Mesodermal cell (in vitro differentiated cells): ENCODE measurements around the gene RTCA. TPM values are rescaled to one million over a fixed set of nuclear protein-coding genes. Genes with fewer than 3 reads are reported as not detected.
"Not testable (repeated sequence)": the region's sequence is repeated elsewhere in the genome, so short reads cannot be mapped to it uniquely, and the experiment has no call there.

Experiments used
- H3K27ac ChIP-seq: 2 replicates; pipeline ENCODE4 v1.7.0; 2013; ENCODE audit warnings: mild to moderate bottlenecking, low read depth, low read length, moderate library complexity; ENCODE audit not compliant: severe bottlenecking
- H3K36me3 ChIP-seq: 2 replicates; pipeline ENCODE4 v1.7.1; 2013; ENCODE audit warnings: mild to moderate bottlenecking, low read length, moderate library complexity; ENCODE audit not compliant: control insufficient read depth, insufficient read depth
- H3K4me1 ChIP-seq: one replicate; pipeline ENCODE4 v1.7.1; 2013; ENCODE audit warnings: mild to moderate bottlenecking, low read length; ENCODE audit not compliant: insufficient read depth, control insufficient read depth, poor library complexity, severe bottlenecking
- H3K4me3 ChIP-seq: 2 replicates; pipeline ENCODE4 v1.7.0; 2013; ENCODE audit warnings: low read length, control low read depth, mild to moderate bottlenecking; ENCODE audit not compliant: insufficient read depth, poor library complexity, severe bottlenecking; ENCODE audit errors: extremely low read depth
- H3K9me3 ChIP-seq: 2 replicates; pipeline ENCODE4 v1.7.1; 2013; ENCODE audit warnings: mild to moderate bottlenecking, low read length, moderate library complexity; ENCODE audit not compliant: control insufficient read depth
- WGBS, 2 experiments: methylation state at CpG; one replicate each; pipeline ENCODE4 v1.1.5; 2013; ENCODE audit warnings: missing lambda C conversion rate in 2 of 2; ENCODE audit not compliant: insufficient coverage in 2 of 2; 5-methylcytosine and 5-hydroxymethylcytosine counted together
- polyA plus RNA-seq, 2 experiments: library from polyadenylated mRNA; stranded (reverse); fragments of 50-300 nt; gene quantifications; one replicate each; pipeline ENCODE4 v1.2.3, GENCODE V29; 2013

Gene RTCA
- 36.1 TPM for polyA plus RNA-seq (2013, experiment 1 of 2)
- 40.2 TPM for polyA plus RNA-seq (2013, experiment 2 of 2)

- Histone ChIP-seq H3K27ac (peak within 1 kb of the TSS; percentile 39), H3K4me1 (no peaks in the 10 kb centered on the region), H3K4me3 (peak within 1 kb of the TSS; percentile 99), H3K9me3 (peaks cover 6% of the 10 kb centered on the region), H3K36me3 (peaks cover 39% of the 10 kb centered on the region)
- WGBS, 2 experiments, result 0 to 1% methylated on average over 34 to 38 of the region's 53 CpGs
These were observed at the start of gene RTCA for GRCh38 chr1:100265931-100266740. Gene RTCA, plus strand, starts transcription at chr1:100266216. Its CDS starts 160 bp downstream, at chr1:100266376.

GRCh38 chr1:100217834-100218233, 48.2 kb upstream of the RTCA start:
- Histone ChIP-seq H3K36me3 (peaks cover 47% of the 10 kb centered on the region), H3K4me1 (no peaks in the 10 kb centered on the region), H3K4me3 (no peak overlapping the region), H3K9me3 (no peaks in the 10 kb centered on the region), H3K27ac (no peak overlapping the region)
- WGBS, 2 experiments, result 73 to 100% methylated on average over 2 of the region's 2 CpGs

GRCh38 chr1:100219457-100219856, 46.6 kb upstream of the RTCA start:
- H3K4me3 ChIP-seq, result no peak overlapping the region
- no peaks in the 10 kb centered on the region for H3K4me1 ChIP-seq
- H3K27ac ChIP-seq, result no peak overlapping the region
- WGBS, 2 experiments, result 88 to 100% methylated on average over 1 to 2 of the region's 6 CpGs
- H3K36me3 ChIP-seq, result peaks cover 37% of the 10 kb centered on the region
- no peaks in the 10 kb centered on the region for H3K9me3 ChIP-seq

- no peak overlapping the region for H3K4me3 ChIP-seq
- H3K9me3 ChIP-seq, result no peaks in the 10 kb centered on the region
- WGBS, 2 experiments, result no CpG with 5 or more reads among the region's 2 CpGs
- no peaks in the 10 kb centered on the region for H3K4me1 ChIP-seq
- peaks cover 34% of the 10 kb centered on the region for H3K36me3 ChIP-seq
- H3K27ac ChIP-seq, result no peak overlapping the region
These were observed 46.1 kb upstream of the RTCA start for GRCh38 chr1:100219883-100220282.

DNA sequence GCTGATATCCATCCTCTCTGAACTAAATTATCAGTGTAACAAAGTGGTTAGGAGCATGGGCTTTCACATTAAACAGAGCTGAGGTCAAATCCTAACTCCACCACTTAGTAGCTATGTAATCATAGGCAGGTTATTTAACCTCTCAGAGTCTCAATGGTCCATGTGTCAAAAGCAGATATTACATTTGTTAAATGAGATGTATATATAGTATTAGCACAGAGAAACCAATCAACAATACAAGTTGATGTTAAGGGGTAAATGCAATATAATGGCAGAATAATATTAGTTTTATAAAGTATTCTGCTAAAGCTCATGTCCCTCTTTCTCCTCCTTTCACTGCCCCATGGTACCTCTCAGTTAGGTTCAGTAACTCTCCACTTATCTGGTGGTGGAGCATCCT, 43.6 kb upstream of the RTCA start:
- H3K27ac ChIP-seq, result no peak overlapping the region

DNA sequence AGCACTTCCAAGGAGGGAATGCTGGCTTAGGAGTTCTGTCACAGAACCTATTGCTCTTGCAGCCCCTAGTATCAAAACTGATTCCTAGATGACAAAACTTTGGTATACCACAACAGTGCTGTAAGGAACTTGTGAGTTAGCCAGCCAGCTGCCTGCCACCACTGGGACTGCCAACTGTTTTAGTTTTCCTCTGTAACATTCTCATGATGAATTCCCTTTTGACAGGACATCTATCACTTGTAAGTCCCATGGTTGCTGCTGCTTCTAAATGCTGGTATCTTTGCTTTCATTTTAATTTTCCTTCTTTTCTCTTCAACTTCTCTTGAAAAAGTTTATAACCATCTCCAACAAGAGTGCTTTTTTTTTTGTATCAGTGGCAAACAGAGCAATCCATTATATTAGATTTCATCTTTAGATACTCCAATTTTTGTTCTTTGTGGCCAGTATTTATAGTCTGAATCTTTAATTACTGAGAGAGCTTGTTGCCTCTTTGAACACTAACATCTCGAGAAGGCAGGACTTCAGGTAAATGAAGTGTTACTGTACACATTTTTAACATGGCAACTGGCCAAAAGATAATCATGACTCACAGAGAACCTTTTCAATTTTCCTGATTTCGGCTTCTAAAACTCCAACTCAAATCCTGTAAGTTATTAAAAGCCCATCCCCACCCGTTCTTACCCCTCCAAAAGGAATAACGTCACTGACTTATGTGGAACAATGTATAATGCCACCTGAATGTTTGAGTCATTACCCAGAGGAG, 36.2 kb upstream of the RTCA start:
- no peak overlapping the region for H3K4me3 ChIP-seq
- H3K9me3 ChIP-seq, result no peaks in the 10 kb centered on the region
- H3K27ac ChIP-seq, result no peak overlapping the region
- no peaks in the 10 kb centered on the region for H3K4me1 ChIP-seq
- 78% methylated on average over 3 of the region's 4 CpGs; no CpG with 5 or more reads in 1 of the 2 experiments for WGBS, 2 experiments
- peaks cover 39% of the 10 kb centered on the region for H3K36me3 ChIP-seq

More for the DNA sequence above, 43.6 kb upstream of the RTCA start:
- peaks cover 30% of the 10 kb centered on the region for H3K36me3 ChIP-seq
- no peaks in the 10 kb centered on the region for H3K9me3 ChIP-seq
- H3K4me1 ChIP-seq, result no peaks in the 10 kb centered on the region
- no peak overlapping the region for H3K4me3 ChIP-seq

DNA sequence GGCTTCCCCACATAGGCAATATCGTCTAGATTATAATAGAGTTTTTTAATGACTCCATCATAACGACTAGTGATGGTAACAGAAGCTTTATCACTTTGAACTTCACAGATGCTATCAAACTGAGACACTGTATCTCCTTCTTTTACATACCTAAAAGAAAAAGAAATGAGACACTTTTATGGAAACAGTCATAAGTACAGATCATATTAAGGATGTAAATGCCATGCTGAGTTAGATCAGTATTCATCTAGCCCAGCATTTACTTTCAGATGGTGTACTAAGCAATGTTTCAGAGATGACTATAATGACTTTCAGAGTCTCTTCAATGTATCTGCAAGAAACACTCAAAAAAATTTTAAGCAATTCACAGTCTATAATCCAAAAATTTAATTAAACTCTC, 35.3 kb upstream of the RTCA start:
- peaks cover 39% of the 10 kb centered on the region for H3K36me3 ChIP-seq
- no peak overlapping the region for H3K27ac ChIP-seq
- H3K4me1 ChIP-seq, result no peaks in the 10 kb centered on the region
- no peak overlapping the region for H3K4me3 ChIP-seq
- no peaks in the 10 kb centered on the region for H3K9me3 ChIP-seq
- no CpG with 5 or more reads among the region's 2 CpGs for WGBS, 2 experiments

GRCh38 chr1:100231721-100232120, 34.3 kb upstream of the RTCA start:
- H3K36me3 ChIP-seq, result peaks cover 42% of the 10 kb centered on the region
- no CpG with 5 or more reads among the region's 2 CpGs for WGBS, 2 experiments

DNA sequence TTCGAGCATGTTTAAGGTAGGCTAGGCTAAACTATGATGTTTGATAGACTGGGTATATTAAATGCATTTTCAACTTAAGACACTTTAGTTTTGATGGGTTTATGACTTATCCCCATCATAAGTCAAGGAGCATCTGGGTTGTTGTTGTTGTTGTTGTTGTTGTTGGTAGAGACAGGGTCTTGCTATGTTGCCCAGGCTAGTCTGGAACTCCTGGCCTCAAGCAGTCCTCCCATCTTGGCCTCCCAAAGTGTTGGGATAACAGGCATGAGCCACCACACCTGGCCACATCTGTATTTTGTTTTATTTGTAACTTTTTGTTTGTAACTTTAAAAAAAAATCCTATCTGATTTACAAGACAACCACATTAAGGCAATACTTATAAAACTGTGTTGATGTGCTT, 33.9 kb upstream of the RTCA start:
- Histone ChIP-seq H3K27ac (no peak overlapping the region), H3K4me1 (no peaks in the 10 kb centered on the region), H3K36me3 (peaks cover 46% of the 10 kb centered on the region), H3K9me3 (no peaks in the 10 kb centered on the region), H3K4me3 (no peak overlapping the region)
- WGBS, 2 experiments, result 100% methylated on average over 1 of the region's 1 CpG; no CpG with 5 or more reads in 1 of the 2 experiments

More at GRCh38 chr1:100231721-100232120, 34.3 kb upstream of the RTCA start:
- Histone ChIP-seq H3K9me3 (no peaks in the 10 kb centered on the region), H3K4me3 (no peak overlapping the region), H3K27ac (no peak overlapping the region), H3K4me1 (no peaks in the 10 kb centered on the region)

DNA sequence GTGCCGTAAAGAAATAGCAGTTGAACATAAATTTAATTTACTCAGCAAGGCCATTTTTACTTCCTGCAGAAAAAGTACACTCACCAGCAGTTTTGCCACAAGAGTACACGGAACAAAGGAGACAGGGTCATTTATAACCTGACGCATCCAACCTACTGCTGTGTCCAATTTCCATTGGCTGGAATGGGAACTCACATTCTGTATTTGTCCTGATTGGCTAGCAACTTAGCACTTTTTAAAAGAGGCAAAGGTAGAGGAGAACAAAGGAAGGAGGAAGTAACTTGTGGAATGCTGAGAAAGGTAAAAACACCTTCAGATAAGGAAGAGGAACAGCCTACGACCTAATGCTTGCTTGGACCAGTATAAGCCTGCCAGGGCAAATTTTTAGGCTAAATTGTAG, 32.5 kb upstream of the RTCA start:
- H3K9me3 ChIP-seq, H3K27ac ChIP-seq, H3K4me3 ChIP-seq, H3K4me1 ChIP-seq: not testable (repeated sequence)
- WGBS, 2 experiments, result 86 to 96% methylated on average over 1 to 3 of the region's 4 CpGs
- peaks cover 49% of the 10 kb centered on the region for H3K36me3 ChIP-seq

GRCh38 chr1:100234432-100234831, 31.6 kb upstream of the RTCA start:
- Histone ChIP-seq H3K4me3 (no peak overlapping the region), H3K27ac (no peak overlapping the region), H3K9me3 (no peaks in the 10 kb centered on the region), H3K4me1 (no peaks in the 10 kb centered on the region), H3K36me3 (peaks cover 50% of the 10 kb centered on the region)
- no CpG with 5 or more reads among the region's 1 CpG for WGBS, 2 experiments
